Glomerular endothelial cell (primary cell): Measurements from ENCODE around the gene RGS21. TPM values are rescaled to one million over a fixed set of nuclear protein-coding genes. Genes with fewer than 3 reads are reported as not detected.

Source experiments
- DNase-seq: peaks from one replicate; pipeline ENCODE4 v3.0.0-alpha.2; 2011; ENCODE audit warnings: low read depth, low spot score; ENCODE audit errors: extremely low read depth
- total RNA-seq: library from RNA; depleted of rRNA; stranded (reverse); fragments of >200 nt; gene quantifications from 2 replicates; pipeline ENCODE4 v1.2.3, GENCODE V29; 2015

Gene RGS21
- total RNA-seq, 1 donor from 2014 or later: not detected

DNA sequence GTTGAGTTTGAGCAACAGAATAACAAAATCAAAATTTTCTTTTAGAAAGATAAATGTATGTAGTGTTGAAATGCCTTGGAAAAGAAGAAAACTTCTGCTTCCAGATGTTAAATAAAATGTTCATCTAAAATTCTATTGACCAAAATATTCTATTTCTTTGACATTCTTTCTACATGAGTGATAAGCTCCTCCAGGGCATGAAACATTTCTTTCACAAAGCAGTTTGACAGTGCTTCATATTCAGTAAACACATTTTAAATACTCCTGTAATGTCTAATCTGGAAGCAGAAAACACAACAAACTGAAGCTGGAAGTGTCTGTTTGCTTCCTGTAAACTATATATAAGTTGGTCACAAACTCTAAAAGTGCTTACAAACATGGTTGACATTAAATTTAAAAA, 61.5 kb downstream of the RGS21 start:
- no peak for DNase-seq

- DNase-seq: no peak
These were observed 62.1 kb downstream of the RGS21 start for GRCh38 chr1:192378878-192379277.

DNA sequence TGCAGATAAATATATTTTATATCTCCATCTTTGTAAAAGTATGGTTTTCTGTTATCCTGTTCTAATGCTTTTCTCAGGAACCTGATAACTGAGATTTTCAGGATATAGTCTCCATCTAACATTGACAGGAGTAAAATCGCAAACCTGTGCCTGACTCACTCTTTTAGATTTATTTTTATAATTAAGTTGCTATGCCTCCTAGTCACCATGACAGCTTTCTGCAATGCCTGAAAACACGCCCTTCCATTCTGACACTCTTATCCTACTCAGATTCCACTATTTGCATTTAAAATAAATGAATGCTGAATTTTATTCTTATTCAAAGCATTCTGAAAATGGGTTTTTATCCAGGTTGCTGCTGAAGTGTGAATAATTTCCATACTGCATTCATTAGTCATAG, 62.8 kb downstream of the RGS21 start:
- no peak for DNase-seq

DNA sequence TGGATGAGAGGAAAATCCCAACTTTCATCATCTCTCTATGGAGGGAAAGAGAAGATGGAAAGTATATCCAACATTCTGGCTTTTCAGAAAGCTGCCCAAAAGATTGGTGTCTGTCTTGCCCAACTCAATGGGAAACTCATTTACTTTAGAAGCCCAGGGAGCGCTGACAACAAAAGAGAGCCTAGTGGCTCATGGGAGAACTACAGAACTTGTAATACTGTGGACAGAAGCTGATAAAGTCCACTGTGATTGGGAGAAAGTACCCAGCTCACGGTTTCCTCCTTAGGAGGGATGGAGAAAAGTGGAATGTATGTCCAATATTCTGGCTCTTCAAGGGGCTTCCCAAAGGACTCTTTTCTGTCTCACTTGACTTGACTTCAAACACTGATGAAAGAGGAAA, 66.0 kb downstream of the RGS21 start:
- no peak for DNase-seq

DNA sequence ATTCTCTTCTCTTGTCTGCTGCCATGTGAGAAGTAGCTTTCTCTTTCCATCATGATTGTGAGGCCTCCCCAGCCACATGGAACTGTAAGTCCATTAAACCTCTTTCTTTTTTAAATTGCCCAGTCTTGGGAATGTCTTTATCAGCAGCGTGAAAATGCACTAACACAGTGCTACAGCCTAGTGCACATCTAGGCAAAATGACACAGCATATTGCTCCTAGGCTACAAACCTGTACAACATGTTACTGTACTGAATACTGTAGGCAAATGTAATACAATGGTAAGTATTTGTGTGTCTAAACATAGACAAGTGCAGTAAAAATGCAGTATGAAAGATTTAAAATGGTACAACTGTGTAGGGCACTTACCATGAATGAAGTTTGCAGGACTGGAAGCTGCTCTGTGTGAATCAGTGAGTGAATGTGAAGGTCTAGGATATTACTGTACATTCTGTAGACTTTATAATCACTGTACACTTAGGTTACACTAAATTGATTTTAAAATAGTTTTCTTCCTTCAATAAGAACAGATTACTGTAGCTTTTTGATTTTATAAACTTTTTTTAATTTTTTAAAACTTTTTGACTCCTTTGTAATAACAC, 69.4 kb downstream of the RGS21 start:
- DNase-seq: no peak

GRCh38 chr1:192395211-192395610, 78.4 kb downstream of the RGS21 start:
- DNase-seq: no peak

DNA sequence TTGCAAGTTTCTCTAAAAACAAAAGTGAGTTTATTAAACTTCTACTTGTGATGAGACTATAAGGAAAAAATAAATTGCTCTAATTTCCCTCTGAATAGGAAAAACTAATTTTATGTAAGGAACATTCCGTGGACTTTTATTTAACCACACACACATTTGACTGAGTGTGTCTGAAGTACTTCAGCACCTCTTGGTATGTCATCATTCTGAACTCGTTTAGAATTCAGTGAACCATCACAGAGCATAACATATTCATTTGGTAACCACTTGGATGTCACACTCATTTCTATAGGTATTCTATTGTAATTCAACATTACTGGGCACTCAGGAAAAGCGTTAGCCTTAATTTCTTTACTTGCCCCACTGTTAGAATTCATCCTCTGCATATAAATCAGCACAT, 79.1 kb downstream of the RGS21 start:
- DNase-seq: no peak

DNA sequence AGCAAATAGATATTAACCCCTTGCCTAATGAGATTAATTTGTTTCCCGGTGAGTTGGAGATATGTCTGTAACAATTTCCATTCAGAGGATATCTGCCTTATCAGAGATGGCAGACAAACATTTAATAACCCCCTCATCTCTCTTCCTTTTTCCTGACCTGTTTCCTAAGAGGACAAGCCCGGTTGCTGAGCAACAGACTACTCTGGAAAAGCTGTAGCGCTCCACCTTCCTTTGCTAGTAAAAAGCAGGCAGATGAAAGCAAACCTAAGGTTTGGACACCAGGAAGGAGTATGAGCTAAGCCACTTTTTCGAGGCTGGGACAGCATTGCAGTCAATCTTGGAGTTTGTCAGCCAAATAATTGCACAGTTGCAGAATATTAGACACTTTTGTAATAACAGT, 82.4 kb downstream of the RGS21 start:
- no peak for DNase-seq

GRCh38 chr1:192401825-192402224, 85.0 kb downstream of the RGS21 start:
- DNase-seq: no peak

- DNase-seq: no peak
These were observed 85.8 kb downstream of the RGS21 start for GRCh38 chr1:192402571-192402970.

GRCh38 chr1:192407206-192407605, 90.4 kb downstream of the RGS21 start:
- DNase-seq: no peak

Other genes starting within 250 kb of the RGS21 start
- not detected in 2 replicates for gene RGS18, start 158.5 kb upstream of the RGS21 start, total RNA-seq